SJCRH30 (cell line): ENCODE measurements around the gene RFX2. TPM values are rescaled to one million over a fixed set of nuclear protein-coding genes. Genes with fewer than 3 reads are reported as not detected.

Experiments used
- DNase-seq, 2 experiments: peaks; one replicate each; pipeline ENCODE4 v3.0.0-alpha.2; 2015 to 2020
- H3K27ac ChIP-seq: fragments of 250-450 bp; sonication (Bioruptor Pico); 2 replicates; pipeline ENCODE4 v1.5.1; 2020; ENCODE audit warnings: mild to moderate bottlenecking, moderate library complexity
- H3K27me3 ChIP-seq: fragments of 250-450 bp; sonication (Bioruptor Pico); 2 replicates; pipeline ENCODE4 v1.5.1; 2020; ENCODE audit warnings: mild to moderate bottlenecking, moderate library complexity
- H3K36me3 ChIP-seq: fragments of 250-450 bp; sonication (Bioruptor Pico); 2 replicates; pipeline ENCODE4 v1.5.1; 2020; ENCODE audit warnings: mild to moderate bottlenecking, moderate library complexity
- H3K4me1 ChIP-seq: fragments of 250-450 bp; sonication (Bioruptor Pico); 2 replicates; pipeline ENCODE4 v1.5.1; 2020; ENCODE audit warnings: mild to moderate bottlenecking, moderate library complexity
- H3K4me3 ChIP-seq: fragments of 250-450 bp; sonication (Bioruptor Pico); 2 replicates; pipeline ENCODE4 v1.5.1; 2020; ENCODE audit warnings: mild to moderate bottlenecking, moderate library complexity
- H3K9me3 ChIP-seq: fragments of 250-450 bp; sonication (Bioruptor Pico); replicated peaks from 2 replicates; pipeline ENCODE4 v1.5.1; 2020; ENCODE audit warnings: mild to moderate bottlenecking, moderate library complexity
- total RNA-seq: library from RNA; depleted of rRNA; stranded (reverse); fragments of >200 nt; shearing (Covaris generic); gene quantifications from 2 replicates; pipeline ENCODE4 v1.2.3, GENCODE V29; 2014

RFX2 gene
- total RNA-seq, 1 experiment from 2014 or later = 5.7 TPM

DNA sequence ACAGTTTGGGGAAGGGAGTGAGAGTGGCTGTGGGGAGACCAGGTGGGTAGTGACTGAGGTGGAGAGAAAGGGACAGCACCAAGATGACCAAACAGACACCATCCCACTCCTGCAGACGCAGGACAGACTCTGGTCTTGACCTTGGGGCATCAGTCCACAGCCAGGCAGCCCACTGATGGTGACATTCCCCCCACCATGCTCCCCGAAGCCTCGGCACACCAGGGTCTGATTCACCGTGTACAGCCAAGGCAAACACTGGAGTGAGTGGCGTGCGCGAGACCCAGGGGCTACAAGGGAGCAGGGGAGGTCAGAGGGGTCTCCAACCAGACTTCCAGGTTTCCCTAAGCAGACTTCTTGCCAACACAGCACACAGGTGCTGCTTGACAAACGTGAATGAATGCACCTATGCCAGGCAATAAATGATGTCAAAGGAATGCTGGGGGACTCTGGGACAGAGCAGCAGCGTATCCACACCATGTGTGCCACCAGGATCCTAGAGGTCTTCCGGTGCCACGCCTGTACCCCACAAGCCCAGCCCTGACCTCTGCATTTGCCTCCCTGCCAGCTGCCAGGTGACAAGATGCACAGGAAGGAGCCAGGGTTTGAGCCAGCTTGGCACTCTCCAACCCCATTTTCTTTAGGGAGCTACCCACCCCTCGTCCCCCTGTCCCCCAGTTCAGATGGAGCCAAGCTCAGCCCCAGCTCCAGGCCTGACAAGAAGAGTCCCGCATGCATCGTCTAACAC is 150.9 kb downstream of the RFX2 start:
- Histone ChIP-seq H3K4me1 (peaks cover 27% of the 10 kb centered on the region), H3K4me3 (no peak overlapping the region), H3K27me3 (no peaks in the 10 kb centered on the region), H3K36me3 (no peaks in the 10 kb centered on the region), H3K27ac (no peak overlapping the region), H3K9me3 (no peaks in the 10 kb centered on the region)
- no peak for DNase-seq

DNA sequence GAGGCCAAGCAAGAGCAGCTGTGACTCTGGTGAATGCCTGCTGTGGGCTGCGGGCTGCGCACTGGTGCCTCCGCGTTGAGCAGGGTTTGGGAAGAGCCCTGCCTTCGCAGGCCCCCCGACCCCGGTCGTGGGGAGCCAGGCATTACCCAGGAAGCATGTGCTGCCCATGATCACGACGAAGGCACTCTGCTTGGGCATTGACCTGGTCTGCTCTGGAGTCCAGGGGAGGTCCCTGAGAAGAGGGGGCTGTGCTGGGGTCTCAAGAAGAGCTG is 151.5 kb downstream of the RFX2 start:
- Histone ChIP-seq H3K4me1 (peaks cover 34% of the 10 kb centered on the region), H3K9me3 (no peaks in the 10 kb centered on the region), H3K27ac (no peak overlapping the region), H3K27me3 (no peaks in the 10 kb centered on the region), H3K4me3 (no peak overlapping the region), H3K36me3 (no peaks in the 10 kb centered on the region)
- DNase-seq = no peak

DNA sequence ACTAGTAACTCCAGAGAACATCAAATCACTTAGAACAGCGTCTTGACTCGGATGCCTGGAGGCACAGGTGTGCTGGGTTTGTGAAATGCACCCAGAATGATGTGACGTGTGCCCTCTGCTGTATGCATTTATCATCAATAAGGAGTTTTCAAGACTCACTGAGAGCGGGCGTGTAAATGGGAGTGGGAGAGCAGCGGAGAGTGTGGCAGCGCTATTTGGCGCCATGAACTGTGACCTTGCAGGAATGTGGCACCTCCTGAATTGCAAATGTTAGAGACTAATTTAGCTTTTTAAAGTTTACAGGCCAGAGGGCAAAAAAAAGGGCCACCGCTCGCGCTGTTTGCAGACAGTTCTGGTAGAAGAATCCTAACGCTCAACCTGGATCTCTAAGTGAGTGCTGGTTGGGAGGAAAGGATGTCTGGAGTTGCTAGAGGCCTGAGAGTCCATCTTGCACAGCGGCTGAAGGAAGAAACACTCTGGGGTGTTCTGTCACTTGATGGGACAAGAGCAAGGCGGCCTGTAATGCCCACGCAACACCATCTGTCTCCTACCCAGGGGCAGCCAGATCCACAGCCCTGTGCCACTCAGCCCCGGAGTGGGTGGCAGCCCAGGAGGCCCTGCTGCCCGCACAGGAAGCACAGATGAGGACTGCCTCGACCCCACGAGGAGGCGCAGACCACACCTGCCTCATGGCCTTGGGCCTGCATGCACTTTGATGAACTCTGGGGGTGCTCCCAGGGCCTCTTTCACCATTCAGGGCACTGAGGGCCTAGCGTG is 152.0 kb downstream of the RFX2 start:
- peaks cover 39% of the 10 kb centered on the region for H3K4me1 ChIP-seq
- H3K27ac ChIP-seq = no peak overlapping the region

DNA sequence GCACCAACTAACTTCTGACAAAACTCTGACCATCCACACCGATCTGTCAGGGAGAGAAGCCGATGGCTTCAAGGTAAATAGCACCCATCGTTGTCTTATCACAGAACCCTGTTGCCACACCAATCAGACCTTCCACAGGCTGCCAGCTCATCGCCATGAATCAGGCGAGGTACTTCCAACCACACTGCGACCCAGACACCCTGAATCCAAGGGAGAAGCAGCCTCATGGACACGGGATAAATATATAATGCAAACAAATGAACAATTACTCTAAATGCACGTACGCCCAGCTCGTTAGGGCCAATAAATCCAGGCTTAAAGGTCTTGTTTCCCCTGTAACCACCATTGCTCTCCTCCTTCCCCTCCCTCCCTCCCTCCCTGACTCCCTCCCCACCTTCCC is 153.1 kb downstream of the RFX2 start:
- H3K4me3 ChIP-seq = no peak overlapping the region
- no peak for DNase-seq

More for the DNA sequence above, 152.0 kb downstream of the RFX2 start:
- Histone ChIP-seq H3K27me3 (no peaks in the 10 kb centered on the region), H3K36me3 (no peaks in the 10 kb centered on the region), H3K4me3 (no peak overlapping the region), H3K9me3 (no peaks in the 10 kb centered on the region)
- DNase-seq = no peak

DNA sequence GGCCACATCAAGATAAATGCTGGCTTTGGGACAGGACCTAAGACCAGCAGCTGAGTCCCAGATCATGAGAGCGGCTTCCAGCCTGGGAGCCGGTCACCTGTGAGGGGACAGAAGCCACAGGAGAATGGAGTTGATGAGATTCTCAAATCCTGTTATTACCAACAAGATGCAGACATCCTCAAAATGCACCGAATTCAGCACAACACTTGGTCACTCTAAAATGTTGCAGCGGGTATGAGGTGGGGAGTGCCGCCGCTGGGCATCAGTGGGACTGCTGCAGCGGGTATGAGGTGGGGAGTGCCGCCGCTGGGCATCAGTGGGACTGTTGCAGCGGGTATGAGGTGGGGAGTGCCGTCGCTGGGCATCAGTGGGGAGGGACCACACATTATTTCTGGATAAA is 153.6 kb downstream of the RFX2 start:
- DNase-seq = no peak
- Histone ChIP-seq H3K27ac (no peak overlapping the region), H3K4me3 (no peak overlapping the region), H3K4me1 (peaks cover 31% of the 10 kb centered on the region), H3K9me3 (no peaks in the 10 kb centered on the region), H3K27me3 (no peaks in the 10 kb centered on the region), H3K36me3 (no peaks in the 10 kb centered on the region)

More for the DNA sequence above, 153.1 kb downstream of the RFX2 start:
- Histone ChIP-seq H3K36me3 (no peaks in the 10 kb centered on the region), H3K9me3 (no peaks in the 10 kb centered on the region), H3K27me3 (no peaks in the 10 kb centered on the region), H3K4me1 (peaks cover 32% of the 10 kb centered on the region), H3K27ac (no peak overlapping the region)

DNA sequence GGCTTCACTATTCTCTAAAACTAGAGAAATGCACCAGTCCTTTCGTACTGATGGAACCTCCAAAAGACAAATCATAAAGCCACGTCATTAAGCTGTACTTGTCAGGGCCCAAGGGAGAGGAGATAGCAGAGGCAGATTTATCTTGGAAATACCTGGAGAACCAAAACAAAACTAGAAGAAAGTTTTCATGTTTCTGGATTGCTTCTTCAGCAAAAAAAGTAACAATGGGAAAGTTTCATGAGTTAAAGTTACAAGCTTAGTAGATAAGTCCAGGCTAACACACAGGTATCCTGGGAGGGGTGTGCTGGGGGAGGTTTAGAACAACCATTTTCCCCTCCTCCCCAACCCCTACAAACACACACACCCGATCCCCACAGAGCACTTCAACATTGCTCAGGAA is 154.0 kb downstream of the RFX2 start:
- H3K36me3 ChIP-seq = no peaks in the 10 kb centered on the region
- no peak overlapping the region for H3K27ac ChIP-seq
- H3K9me3 ChIP-seq = no peaks in the 10 kb centered on the region
- H3K27me3 ChIP-seq = no peaks in the 10 kb centered on the region
- no peak overlapping the region for H3K4me3 ChIP-seq
- DNase-seq = no peak
- H3K4me1 ChIP-seq = peaks cover 27% of the 10 kb centered on the region

DNA sequence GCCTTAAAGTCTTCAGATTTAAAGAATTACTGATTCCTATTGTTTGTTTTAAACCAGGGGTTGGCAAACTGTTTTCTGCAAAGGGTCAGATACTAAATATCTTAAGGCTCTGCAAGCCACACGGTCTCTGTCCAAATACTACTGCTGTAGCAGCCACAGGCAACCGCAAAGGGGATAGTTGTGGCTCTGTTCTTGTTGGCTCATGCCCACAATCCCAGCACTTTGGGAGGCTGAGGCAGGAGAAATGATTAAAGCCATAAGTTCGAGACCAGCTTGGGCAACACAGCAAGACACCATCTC is 154.7 kb downstream of the RFX2 start:
- Histone ChIP-seq H3K4me3 (no peak overlapping the region), H3K4me1 (peaks cover 27% of the 10 kb centered on the region), H3K36me3 (no peaks in the 10 kb centered on the region), H3K9me3 (no peaks in the 10 kb centered on the region), H3K27me3 (no peaks in the 10 kb centered on the region), H3K27ac (no peak overlapping the region)
- no peak for DNase-seq

DNA sequence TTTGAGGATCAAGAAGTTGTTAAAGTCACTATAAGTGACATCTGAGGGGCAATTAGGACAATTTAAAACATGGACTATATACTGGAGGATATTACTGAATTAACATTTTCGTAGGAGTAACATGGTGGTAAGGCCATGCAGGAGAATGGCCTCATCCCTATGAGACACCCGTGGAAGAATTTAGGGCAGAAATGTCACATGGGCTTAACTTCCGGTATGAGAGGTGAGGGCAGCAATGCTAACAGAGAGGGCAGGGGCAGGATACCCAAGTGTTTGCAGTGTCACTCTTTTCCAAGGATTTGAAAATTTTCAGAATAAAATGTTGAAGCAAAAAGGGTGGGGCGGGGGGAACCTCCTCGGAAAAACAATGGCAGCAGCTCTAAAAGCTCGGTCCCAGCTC is 156.0 kb downstream of the RFX2 start:
- DNase-seq = peak in 1 of 2 experiments; percentile 17
- peak overlapping the region; percentile 54 for H3K27ac ChIP-seq
- peaks cover 27% of the 10 kb centered on the region for H3K4me1 ChIP-seq
- no peaks in the 10 kb centered on the region for H3K9me3 ChIP-seq
- no peaks in the 10 kb centered on the region for H3K36me3 ChIP-seq
- H3K4me3 ChIP-seq = no peak overlapping the region; the same call in 1 of the 2 replicates
- no peaks in the 10 kb centered on the region for H3K27me3 ChIP-seq

DNA sequence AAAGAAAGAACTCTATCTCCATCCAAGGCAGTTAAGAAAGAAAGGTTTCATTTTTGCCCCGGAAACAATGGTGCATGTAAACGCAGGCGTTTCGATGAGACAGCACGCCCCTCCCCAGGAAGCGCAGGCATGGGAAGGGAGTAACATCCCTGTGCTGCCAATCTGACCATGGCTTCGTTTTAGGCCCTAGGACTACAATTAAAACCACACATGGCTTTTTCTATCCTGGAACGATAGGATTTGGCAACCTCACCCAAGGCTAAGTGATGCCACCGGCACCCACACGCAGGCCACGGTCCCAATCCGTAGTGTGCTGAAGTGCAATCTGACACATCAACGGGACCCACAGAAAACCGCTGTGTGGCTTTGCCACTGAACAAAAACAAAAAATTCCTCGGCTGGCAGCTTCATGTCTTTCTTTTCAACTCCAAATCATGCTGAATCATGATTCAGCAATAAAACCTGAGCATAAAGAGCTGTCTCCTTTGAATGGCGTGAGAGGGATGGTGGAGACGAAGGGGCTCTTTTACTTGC is 156.6 kb downstream of the RFX2 start:
- DNase-seq = no peak
- H3K36me3 ChIP-seq = no peaks in the 10 kb centered on the region
- H3K27me3 ChIP-seq = no peaks in the 10 kb centered on the region
- peak overlapping the region; percentile 54 for H3K27ac ChIP-seq
- H3K4me3 ChIP-seq = no peak overlapping the region
- H3K9me3 ChIP-seq = no peaks in the 10 kb centered on the region
- H3K4me1 ChIP-seq = peaks cover 27% of the 10 kb centered on the region

DNA sequence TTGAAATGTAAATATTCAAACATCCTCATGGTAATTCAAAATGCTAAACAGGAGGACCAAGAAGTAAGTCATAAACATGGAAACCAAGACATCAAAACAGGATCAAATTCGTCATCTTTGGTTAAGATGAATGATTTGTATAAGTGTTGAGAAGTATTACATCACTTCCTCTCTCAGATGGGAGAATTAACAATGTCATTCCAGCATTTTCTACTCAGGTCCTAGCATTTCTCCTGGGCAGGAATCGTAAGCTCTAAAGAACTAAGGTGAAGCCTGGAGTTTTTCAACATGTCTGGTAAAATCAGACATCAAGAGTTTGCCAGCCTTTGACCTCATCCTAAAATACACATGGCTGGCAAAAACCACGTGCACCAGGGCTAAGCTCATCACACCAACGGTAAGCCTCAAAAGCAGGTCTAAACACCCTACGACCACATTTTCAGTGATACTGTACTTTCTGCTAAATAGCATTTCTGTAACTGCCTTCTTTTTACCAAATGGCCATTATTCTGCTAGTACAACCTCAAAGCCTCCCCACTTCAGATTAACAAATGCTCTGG is 157.2 kb downstream of the RFX2 start:
- Histone ChIP-seq H3K9me3 (no peaks in the 10 kb centered on the region), H3K36me3 (no peaks in the 10 kb centered on the region), H3K27ac (no peak overlapping the region), H3K4me1 (peaks cover 27% of the 10 kb centered on the region), H3K27me3 (no peaks in the 10 kb centered on the region), H3K4me3 (no peak overlapping the region)
- no peak for DNase-seq

DNA sequence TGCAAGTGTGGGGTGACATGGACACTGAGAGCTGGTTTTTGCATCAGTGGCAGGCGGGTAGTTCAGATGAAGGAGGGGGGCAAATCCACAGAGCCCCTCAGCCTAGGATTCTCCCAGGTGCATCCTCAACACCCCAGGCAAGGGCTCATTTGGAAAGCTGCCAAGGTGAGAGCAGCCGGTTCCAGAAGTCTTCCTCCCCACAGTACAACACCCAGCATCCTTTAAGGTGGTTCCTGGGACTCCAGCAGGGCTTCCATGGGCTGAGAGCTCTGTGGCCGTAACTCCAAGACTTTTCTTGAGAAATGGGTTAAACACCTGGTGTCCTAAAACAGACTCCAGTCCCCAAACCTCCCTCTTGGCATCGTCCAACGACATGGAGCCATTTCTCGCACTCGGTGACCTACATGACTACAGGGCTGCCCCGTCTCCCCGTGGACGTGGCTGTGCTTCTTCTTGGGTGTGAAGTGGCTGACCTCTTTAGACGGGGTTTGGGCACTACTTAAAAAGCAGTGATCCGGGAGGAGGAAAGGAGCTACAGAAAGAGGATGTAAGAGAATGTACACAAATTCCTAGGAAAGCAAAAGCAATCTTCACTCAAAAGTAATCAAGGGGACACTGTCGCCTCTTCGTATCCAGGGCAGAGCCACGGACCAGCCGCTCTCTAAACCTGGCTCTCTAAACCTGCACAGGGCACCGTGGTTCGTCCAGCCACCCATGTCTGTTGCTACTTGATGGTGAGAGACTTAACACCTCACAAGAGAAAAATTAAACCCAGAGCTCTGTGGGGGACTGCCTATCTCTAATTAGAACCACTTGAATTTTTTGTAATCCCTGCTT is 157.9 kb downstream of the RFX2 start:
- Histone ChIP-seq H3K27me3 (no peaks in the 10 kb centered on the region), H3K4me3 (no peak overlapping the region), H3K27ac (no peak overlapping the region), H3K9me3 (no peaks in the 10 kb centered on the region), H3K4me1 (peaks cover 27% of the 10 kb centered on the region), H3K36me3 (no peaks in the 10 kb centered on the region)
- DNase-seq = no peak

DNA sequence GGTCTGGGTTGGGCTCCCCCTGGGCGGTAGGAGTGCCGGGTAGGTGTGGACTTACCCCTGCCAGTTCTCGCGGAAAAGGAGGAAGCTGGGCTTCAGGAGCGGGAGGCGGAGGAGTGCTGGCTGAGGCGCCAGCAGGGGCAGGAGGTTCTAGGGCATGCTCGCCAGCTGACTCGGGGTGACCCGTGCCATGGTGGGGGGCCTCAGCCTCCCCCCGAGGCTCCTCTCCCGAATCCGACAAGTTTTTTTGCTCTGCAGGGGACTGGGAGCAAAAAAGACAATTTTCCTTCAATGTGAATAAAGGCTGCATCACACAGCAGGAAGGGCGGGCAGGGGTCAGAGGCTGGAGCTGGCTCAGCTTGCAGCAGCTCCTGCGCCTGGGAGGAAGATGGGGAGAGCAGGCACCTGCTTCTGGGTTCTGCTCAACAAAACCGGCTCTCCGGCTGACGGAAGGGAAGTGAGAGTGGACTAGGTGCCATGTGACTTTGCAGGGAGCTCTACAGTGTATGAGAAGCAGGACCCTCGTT is 158.9 kb downstream of the RFX2 start:
- H3K27ac ChIP-seq = no peak overlapping the region
- no peak for DNase-seq

DNA sequence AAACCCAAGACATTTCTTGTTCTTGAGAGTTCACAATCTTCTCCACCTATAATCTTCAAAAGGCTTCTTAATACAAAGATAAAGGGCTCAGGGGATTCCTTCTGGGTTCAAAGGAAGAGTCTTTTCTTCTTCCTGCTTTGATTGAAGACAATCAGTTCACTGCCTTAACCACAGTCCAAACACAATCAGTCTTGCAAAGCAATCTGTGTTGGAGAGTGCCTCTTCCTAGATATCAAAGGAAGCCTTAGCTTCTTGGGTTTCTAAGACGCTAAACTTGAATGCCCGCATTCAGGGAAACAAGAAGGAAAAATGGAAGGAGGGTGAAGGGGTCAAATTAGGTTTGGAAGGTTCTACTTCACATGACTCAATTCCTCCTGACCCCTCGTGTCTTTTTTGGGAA is 159.6 kb downstream of the RFX2 start:
- DNase-seq = no peak
- no peaks in the 10 kb centered on the region for H3K27me3 ChIP-seq
- H3K4me1 ChIP-seq = peaks cover 25% of the 10 kb centered on the region
- no peaks in the 10 kb centered on the region; the same call in 1 of the 2 replicates for H3K36me3 ChIP-seq
- H3K4me3 ChIP-seq = no peak overlapping the region
- no peaks in the 10 kb centered on the region for H3K9me3 ChIP-seq
- no peak overlapping the region for H3K27ac ChIP-seq

More for the DNA sequence above, 158.9 kb downstream of the RFX2 start:
- Histone ChIP-seq H3K4me3 (no peak overlapping the region), H3K4me1 (peaks cover 27% of the 10 kb centered on the region), H3K9me3 (no peaks in the 10 kb centered on the region), H3K36me3 (no peaks in the 10 kb centered on the region; the same call in 1 of the 2 replicates), H3K27me3 (no peaks in the 10 kb centered on the region)

DNA sequence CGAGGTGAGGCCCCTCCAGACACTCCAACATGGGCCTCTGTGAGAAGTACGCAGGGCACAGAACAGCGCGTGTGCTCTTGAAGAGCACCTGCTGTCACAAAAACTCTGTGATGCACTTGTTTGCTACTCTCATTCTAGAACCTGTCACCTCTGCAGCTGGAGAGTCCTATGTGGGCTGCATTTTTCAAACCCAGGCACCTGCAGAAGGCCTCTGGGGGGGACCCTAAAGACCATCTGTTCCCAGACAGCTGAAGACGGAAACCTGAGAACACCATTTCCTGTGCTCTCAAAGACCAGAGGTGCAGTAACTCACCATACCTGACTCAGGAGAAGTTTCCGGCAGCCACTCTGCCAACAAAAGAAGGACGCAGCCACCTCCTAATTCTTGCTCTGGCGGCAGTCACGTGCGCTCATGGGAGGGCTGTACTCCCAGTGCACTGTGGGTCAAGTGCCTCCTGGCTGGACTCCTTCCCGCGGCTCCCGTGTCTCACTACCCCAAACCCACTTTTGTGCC is 160.5 kb downstream of the RFX2 start:
- DNase-seq = no peak
- no peaks in the 10 kb centered on the region for H3K27me3 ChIP-seq
- no peaks in the 10 kb centered on the region; the same call in 1 of the 2 replicates for H3K36me3 ChIP-seq
- H3K9me3 ChIP-seq = no peaks in the 10 kb centered on the region
- no peak overlapping the region for H3K4me3 ChIP-seq
- peaks cover 16% of the 10 kb centered on the region for H3K4me1 ChIP-seq
- H3K27ac ChIP-seq = no peak overlapping the region
